Caco-2 (cell line): ENCODE measurements around the gene ITGAE. TPM values are rescaled to one million over a fixed set of nuclear protein-coding genes. Genes with fewer than 3 reads are reported as not detected.

Experiments
- BruUV-seq: library from RNA; stranded (reverse); fragments of 400-500 nt; replicated peaks from 2 replicates; lab custom pipeline; 2021; lab: Mats Ljungman, UMichigan
- CTCF ChIA-PET: fragments of 300-600 bp; sonication (Branson Sonifier 250); formaldehyde crosslinking; loops from one replicate; lab custom pipeline; 2022; ENCODE audit warnings: antibody characterized with exemption; lab: Charles Lee
- POLR2A ChIA-PET: fragments of 300-600 bp; sonication (Branson Sonifier 250); formaldehyde crosslinking; loops from one replicate; lab custom pipeline; 2022; ENCODE audit warnings: antibody characterized with exemption; lab: Charles Lee
- DNase-seq, 2 experiments: peaks; one replicate each; pipeline versions ENCODE4 v3.0.0 to v3.0.0-alpha.2; 2020 to 2022
- H3K27me3 ChIP-seq: replicated peaks from 2 replicates; pipeline ENCODE4 v1.6.0; 2011; ENCODE audit warnings: low read length; ENCODE audit not compliant: control insufficient read depth, insufficient read depth
- H3K36me3 ChIP-seq: 2 replicates; pipeline ENCODE4 v1.5.1; 2011; ENCODE audit warnings: low read length; ENCODE audit not compliant: control insufficient read depth, insufficient read depth
- H3K4me1 ChIP-seq: fragments of 250-450 bp; sonication (Bioruptor Pico); 2 replicates; pipeline ENCODE4 v1.5.1; 2020; ENCODE audit warnings: mild to moderate bottlenecking
- H3K4me3 ChIP-seq: 2 replicates; pipeline ENCODE4 v1.5.1; 2011; ENCODE audit warnings: low read depth, mild to moderate bottlenecking, control low read depth, low read length
- H3K9me3 ChIP-seq: fragments of 250-450 bp; sonication (Bioruptor Pico); 2 replicates; pipeline ENCODE4 v1.5.1; 2020; ENCODE audit warnings: mild to moderate bottlenecking, moderate library complexity
- H3K27ac Mint-ChIP-seq: one replicate; pipeline ENCODE4 v1.8.0; 2022; ENCODE audit warnings: mixed read lengths; ENCODE audit not compliant: unreplicated experiment
- H3K27me3 Mint-ChIP-seq: one replicate; pipeline ENCODE4 v1.8.0; 2022; ENCODE audit warnings: mixed read lengths; ENCODE audit not compliant: insufficient read depth, unreplicated experiment
- H3K36me3 Mint-ChIP-seq: one replicate; pipeline ENCODE4 v1.8.0; 2022; ENCODE audit warnings: mild to moderate bottlenecking, mixed read lengths; ENCODE audit not compliant: insufficient read depth, unreplicated experiment
- H3K4me1 Mint-ChIP-seq: one replicate; pipeline ENCODE4 v1.8.0; 2022; ENCODE audit warnings: low read depth, mixed read lengths; ENCODE audit not compliant: unreplicated experiment
- H3K4me3 Mint-ChIP-seq: one replicate; pipeline ENCODE4 v1.8.0; 2022; ENCODE audit warnings: mild to moderate bottlenecking, moderate library complexity, mixed read lengths; ENCODE audit not compliant: unreplicated experiment
- H3K9me3 Mint-ChIP-seq: one replicate; pipeline ENCODE4 v1.8.0; 2022; ENCODE audit warnings: mixed read lengths; ENCODE audit not compliant: unreplicated experiment
- intact Hi-C: fragments of 100-400 bp; cut with micrococcal nuclease; formaldehyde crosslinking; loops from one replicate; pipeline ENCODE4 v1.10.0; 2022; ENCODE audit not compliant: unreplicated experiment
- total RNA-seq: library from RNA; stranded (reverse); gene quantifications from 2 replicates; pipeline ENCODE4 v1.2.3, GENCODE V29; 2022
- TF ChIP-seq, protein P1 (sequence below), 2 experiments: fragments of 200-600 bp in 1 of 2; IDR thresholded peaks; 1 replicate in 1 of 2; 2 replicates in 1 of 2; pipeline versions ENCODE4 v1.5.1 to v1.8.0; 2011 to 2022; ENCODE audit warnings: antibody characterized with exemption in 1 of 2, control low read depth in 1 of 2, inconsistent platforms in 1 of 2, low read depth in 1 of 2, low read length in 1 of 2, mild to moderate bottlenecking in 1 of 2, moderate library complexity in 1 of 2; ENCODE audit not compliant: insufficient read depth in 1 of 2, severe bottlenecking in 1 of 2, unreplicated experiment in 1 of 2

Gene ITGAE
- total RNA-seq, 1 experiment from 2014 or later, result 12.8 TPM

DNA sequence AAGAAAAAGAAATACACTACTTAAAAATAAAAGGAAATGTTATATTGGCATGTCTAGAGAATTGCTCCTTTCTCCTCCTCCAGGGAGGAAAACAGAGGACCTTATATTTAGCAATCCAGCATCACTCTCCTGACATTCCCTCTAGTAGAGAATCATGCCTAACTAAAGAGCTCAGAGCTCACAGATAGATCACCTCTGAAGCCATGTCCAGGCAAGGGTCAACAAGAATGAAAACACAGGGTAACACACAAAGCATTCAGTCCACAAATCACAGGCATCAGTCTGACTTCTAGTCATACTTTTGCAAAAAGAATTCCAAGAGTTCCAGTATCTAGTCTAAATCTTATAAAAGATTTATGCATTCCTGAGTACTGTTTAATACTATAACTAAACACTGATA is 81.7 kb downstream of the ITGAE start:
- H3K27ac Mint-ChIP-seq, result no peak overlapping the region
- H3K4me1 ChIP-seq, result no peaks in the 10 kb centered on the region
- no TSS peak for BruUV-seq
- no peaks in the 10 kb centered on the region for H3K27me3 Mint-ChIP-seq
- H3K9me3 Mint-ChIP-seq, result no peaks in the 10 kb centered on the region
- intact Hi-C loops, result no loop called here
- TF ChIP-seq, protein P1, sequence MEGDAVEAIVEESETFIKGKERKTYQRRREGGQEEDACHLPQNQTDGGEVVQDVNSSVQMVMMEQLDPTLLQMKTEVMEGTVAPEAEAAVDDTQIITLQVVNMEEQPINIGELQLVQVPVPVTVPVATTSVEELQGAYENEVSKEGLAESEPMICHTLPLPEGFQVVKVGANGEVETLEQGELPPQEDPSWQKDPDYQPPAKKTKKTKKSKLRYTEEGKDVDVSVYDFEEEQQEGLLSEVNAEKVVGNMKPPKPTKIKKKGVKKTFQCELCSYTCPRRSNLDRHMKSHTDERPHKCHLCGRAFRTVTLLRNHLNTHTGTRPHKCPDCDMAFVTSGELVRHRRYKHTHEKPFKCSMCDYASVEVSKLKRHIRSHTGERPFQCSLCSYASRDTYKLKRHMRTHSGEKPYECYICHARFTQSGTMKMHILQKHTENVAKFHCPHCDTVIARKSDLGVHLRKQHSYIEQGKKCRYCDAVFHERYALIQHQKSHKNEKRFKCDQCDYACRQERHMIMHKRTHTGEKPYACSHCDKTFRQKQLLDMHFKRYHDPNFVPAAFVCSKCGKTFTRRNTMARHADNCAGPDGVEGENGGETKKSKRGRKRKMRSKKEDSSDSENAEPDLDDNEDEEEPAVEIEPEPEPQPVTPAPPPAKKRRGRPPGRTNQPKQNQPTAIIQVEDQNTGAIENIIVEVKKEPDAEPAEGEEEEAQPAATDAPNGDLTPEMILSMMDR (IDR thresholded peaks at IDR 0.05; ENCODE audit: insufficient read depth in 1 of 2, low read depth in 1 of 2, low read length in 1 of 2, severe bottlenecking in 1 of 2, unreplicated experiment in 1 of 2), result no peak
- POLR2A ChIA-PET, result no interaction called here
- peaks cover 34% of the 10 kb centered on the region for H3K36me3 Mint-ChIP-seq
- no peaks in the 10 kb centered on the region for H3K9me3 ChIP-seq
- H3K27me3 ChIP-seq, result no peaks in the 10 kb centered on the region
- peaks cover 10% of the 10 kb centered on the region for H3K4me1 Mint-ChIP-seq
- no peak overlapping the region for H3K4me3 ChIP-seq
- no peak for DNase-seq
- H3K4me3 Mint-ChIP-seq, result no peak overlapping the region
- CTCF ChIA-PET, result no interaction called here
- no peaks in the 10 kb centered on the region for H3K36me3 ChIP-seq

GRCh38 chr17:3718201-3718600 is 82.8 kb downstream of the ITGAE start:
- no TSS peak for BruUV-seq
- peaks cover 29% of the 10 kb centered on the region for H3K36me3 Mint-ChIP-seq

GRCh38 chr17:3715296-3715695 is 85.7 kb downstream of the ITGAE start:
- Mint-ChIP-seq H3K4me3 (no peak overlapping the region), H3K4me1 (no peaks in the 10 kb centered on the region), H3K27me3 (no peaks in the 10 kb centered on the region), H3K27ac (no peak overlapping the region), H3K9me3 (no peaks in the 10 kb centered on the region), H3K36me3 (peaks cover 30% of the 10 kb centered on the region)
- Histone ChIP-seq H3K4me3 (no peak overlapping the region), H3K9me3 (no peaks in the 10 kb centered on the region), H3K36me3 (no peaks in the 10 kb centered on the region), H3K27me3 (no peaks in the 10 kb centered on the region), H3K4me1 (no peaks in the 10 kb centered on the region)
- ChIA-PET POLR2A (no interaction called here), CTCF (no interaction called here)
- no peak for DNase-seq
- TF ChIP-seq, protein P1 (IDR thresholded peaks at IDR 0.05; ENCODE audit: insufficient read depth in 1 of 2, low read depth in 1 of 2, low read length in 1 of 2, severe bottlenecking in 1 of 2, unreplicated experiment in 1 of 2), result no peak
- intact Hi-C loops, result no loop called here
- BruUV-seq, result no TSS peak

More at GRCh38 chr17:3718201-3718600, 82.8 kb downstream of the ITGAE start:
- no peak for DNase-seq
- ChIA-PET POLR2A (no interaction called here), CTCF (no interaction called here)
- H3K9me3 ChIP-seq, result no peaks in the 10 kb centered on the region
- Mint-ChIP-seq H3K27me3 (no peaks in the 10 kb centered on the region), H3K27ac (no peak overlapping the region), H3K4me1 (peaks cover 10% of the 10 kb centered on the region), H3K9me3 (no peaks in the 10 kb centered on the region), H3K4me3 (no peak overlapping the region)
- intact Hi-C loops, result no loop called here
- TF ChIP-seq, protein P1 (IDR thresholded peaks at IDR 0.05; ENCODE audit: insufficient read depth in 1 of 2, low read depth in 1 of 2, low read length in 1 of 2, severe bottlenecking in 1 of 2, unreplicated experiment in 1 of 2), result no peak
- no peaks in the 10 kb centered on the region for H3K27me3 ChIP-seq
- no peak overlapping the region for H3K4me3 ChIP-seq
- H3K4me1 ChIP-seq, result no peaks in the 10 kb centered on the region
- H3K36me3 ChIP-seq, result no peaks in the 10 kb centered on the region
